ENCODE results near the gene GPR161.

Gene GPR161

DNA sequence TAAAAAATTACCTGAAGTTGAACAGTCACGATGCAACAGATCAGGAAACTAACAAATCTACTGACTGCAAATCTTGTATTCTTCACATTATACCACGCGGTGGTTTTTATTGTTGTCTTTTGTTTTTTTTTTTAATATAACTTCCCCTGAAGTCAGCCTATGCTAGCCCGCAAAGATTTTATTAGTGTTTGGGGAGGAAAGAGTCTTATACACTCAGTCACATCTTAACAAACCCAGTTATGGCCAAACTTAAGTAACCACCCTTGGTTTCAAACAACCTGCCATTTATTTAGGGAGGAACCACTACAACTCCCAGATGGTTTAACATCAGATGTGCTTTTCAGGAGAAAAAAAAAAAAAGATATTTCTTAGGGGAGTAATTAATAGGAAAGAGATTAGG lies 15.2 kb upstream of the GPR161 start:
- H3K9ac ChIP-seq (ENCODE audit: low read depth, low read length, poor library complexity, severe bottlenecking), result no peak overlapping the region
- H3K79me2 ChIP-seq (ENCODE audit: insufficient read depth, low read length), result no peaks in the 10 kb centered on the region
- no peak overlapping the region for H2AFZ ChIP-seq (ENCODE audit: low read length)
- no peaks in the 10 kb centered on the region for H4K20me1 ChIP-seq (ENCODE audit: insufficient read depth, low read length, poor library complexity, severe bottlenecking)
- no peak overlapping the region for H3K4me3 ChIP-seq (ENCODE audit: low read length, poor library complexity, severe bottlenecking)
- peak overlapping the region; percentile 28 for H3K4me2 ChIP-seq (ENCODE audit: low read depth, low read length, poor library complexity, severe bottlenecking)
- peaks cover 5% of the 10 kb centered on the region for H3K27me3 ChIP-seq (ENCODE audit: insufficient read depth, low read length, poor library complexity, severe bottlenecking)
- peaks cover 11% of the 10 kb centered on the region for H3K4me1 ChIP-seq (ENCODE audit: insufficient read depth, low read length, poor library complexity, severe bottlenecking)
- no peaks in the 10 kb centered on the region for H3K9me3 ChIP-seq (ENCODE audit: insufficient read depth, low read depth, low read length)
- no peaks in the 10 kb centered on the region for H3K9me2 ChIP-seq (replicated peaks; ENCODE audit: low read depth, low read length)
- TF ChIP-seq EZH2phosphoT487 (IDR thresholded peaks at IDR 0.05; ENCODE audit: borderline replicate concordance), result no peak
- TF ChIP-seq, protein P1, sequence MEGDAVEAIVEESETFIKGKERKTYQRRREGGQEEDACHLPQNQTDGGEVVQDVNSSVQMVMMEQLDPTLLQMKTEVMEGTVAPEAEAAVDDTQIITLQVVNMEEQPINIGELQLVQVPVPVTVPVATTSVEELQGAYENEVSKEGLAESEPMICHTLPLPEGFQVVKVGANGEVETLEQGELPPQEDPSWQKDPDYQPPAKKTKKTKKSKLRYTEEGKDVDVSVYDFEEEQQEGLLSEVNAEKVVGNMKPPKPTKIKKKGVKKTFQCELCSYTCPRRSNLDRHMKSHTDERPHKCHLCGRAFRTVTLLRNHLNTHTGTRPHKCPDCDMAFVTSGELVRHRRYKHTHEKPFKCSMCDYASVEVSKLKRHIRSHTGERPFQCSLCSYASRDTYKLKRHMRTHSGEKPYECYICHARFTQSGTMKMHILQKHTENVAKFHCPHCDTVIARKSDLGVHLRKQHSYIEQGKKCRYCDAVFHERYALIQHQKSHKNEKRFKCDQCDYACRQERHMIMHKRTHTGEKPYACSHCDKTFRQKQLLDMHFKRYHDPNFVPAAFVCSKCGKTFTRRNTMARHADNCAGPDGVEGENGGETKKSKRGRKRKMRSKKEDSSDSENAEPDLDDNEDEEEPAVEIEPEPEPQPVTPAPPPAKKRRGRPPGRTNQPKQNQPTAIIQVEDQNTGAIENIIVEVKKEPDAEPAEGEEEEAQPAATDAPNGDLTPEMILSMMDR (conservative IDR thresholded peaks at IDR 0.05; ENCODE audit: low read length), result no peak
- H3K36me3 ChIP-seq (ENCODE audit: insufficient read depth, low read length), result no peaks in the 10 kb centered on the region
- no peaks in the 10 kb centered on the region for H3F3A ChIP-seq (ENCODE audit: low read depth)

DNA sequence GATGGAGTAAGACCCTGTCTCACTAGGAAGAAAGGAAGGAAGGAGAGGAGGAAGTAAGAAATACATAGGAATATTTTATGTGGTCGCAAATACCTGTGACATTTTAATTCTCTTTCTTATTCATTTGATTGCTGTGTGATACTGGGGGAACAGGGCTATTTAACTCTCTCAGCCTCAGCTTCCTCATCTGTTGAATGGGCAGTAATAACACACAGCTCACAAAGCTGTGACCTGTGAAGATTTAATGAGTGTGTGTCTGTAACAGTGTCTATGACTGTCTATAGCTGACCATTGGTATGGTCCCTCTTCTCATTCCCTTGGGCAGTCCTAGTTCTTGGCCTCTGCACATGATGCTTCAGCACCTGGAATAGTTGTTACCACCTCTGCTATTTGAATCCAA lies 13.6 kb upstream of the GPR161 start:
- Histone ChIP-seq H3K36me3 (ENCODE audit: insufficient read depth, low read length) (no peaks in the 10 kb centered on the region), H2AFZ (ENCODE audit: low read length) (no peak overlapping the region), H3K27me3 (ENCODE audit: insufficient read depth, low read length, poor library complexity, severe bottlenecking) (no peaks in the 10 kb centered on the region), H3F3A (ENCODE audit: low read depth) (no peaks in the 10 kb centered on the region), H3K4me2 (ENCODE audit: low read depth, low read length, poor library complexity, severe bottlenecking) (no peak overlapping the region), H3K9me3 (ENCODE audit: insufficient read depth, low read depth, low read length) (no peaks in the 10 kb centered on the region), H3K9me2 (replicated peaks; ENCODE audit: low read depth, low read length) (no peaks in the 10 kb centered on the region), H3K79me2 (ENCODE audit: insufficient read depth, low read length) (no peaks in the 10 kb centered on the region), H4K20me1 (ENCODE audit: insufficient read depth, low read length, poor library complexity, severe bottlenecking) (no peaks in the 10 kb centered on the region), H3K9ac (ENCODE audit: low read depth, low read length, poor library complexity, severe bottlenecking) (no peak overlapping the region), H3K4me1 (ENCODE audit: insufficient read depth, low read length, poor library complexity, severe bottlenecking) (peaks cover 11% of the 10 kb centered on the region), H3K4me3 (ENCODE audit: low read length, poor library complexity, severe bottlenecking) (no peak overlapping the region)
- TF ChIP-seq EZH2phosphoT487 (IDR thresholded peaks at IDR 0.05; ENCODE audit: borderline replicate concordance), result no peak
- TF ChIP-seq, protein P1 (conservative IDR thresholded peaks at IDR 0.05; ENCODE audit: low read length), result no peak

DNA sequence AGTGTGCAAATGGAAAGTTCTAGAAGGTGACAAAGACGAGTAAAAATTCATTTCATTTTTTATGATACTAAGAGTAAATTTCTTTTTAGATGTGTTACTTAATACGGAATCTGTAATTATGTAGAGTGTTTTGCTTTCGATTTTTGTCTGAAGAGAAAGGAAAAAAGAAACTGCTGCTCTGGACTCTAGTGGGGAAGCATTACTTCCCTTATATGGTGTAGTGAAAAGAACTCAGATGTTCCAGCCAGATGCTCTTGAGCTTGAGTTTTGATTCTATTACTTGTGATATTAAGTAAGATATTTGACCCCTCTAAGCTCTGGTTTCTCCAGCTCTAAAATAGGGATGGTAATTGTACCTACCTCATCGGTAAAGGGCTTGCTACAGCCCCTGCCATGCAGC lies 12.2 kb upstream of the GPR161 start:
- Histone ChIP-seq H2AFZ (ENCODE audit: low read length) (no peak overlapping the region), H3K9me2 (replicated peaks; ENCODE audit: low read depth, low read length) (no peaks in the 10 kb centered on the region), H3F3A (ENCODE audit: low read depth) (no peaks in the 10 kb centered on the region), H3K9ac (ENCODE audit: low read depth, low read length, poor library complexity, severe bottlenecking) (no peak overlapping the region), H3K79me2 (ENCODE audit: insufficient read depth, low read length) (no peaks in the 10 kb centered on the region), H3K27me3 (ENCODE audit: insufficient read depth, low read length, poor library complexity, severe bottlenecking) (no peaks in the 10 kb centered on the region), H3K4me1 (ENCODE audit: insufficient read depth, low read length, poor library complexity, severe bottlenecking) (peaks cover 11% of the 10 kb centered on the region), H3K9me3 (ENCODE audit: insufficient read depth, low read depth, low read length) (no peaks in the 10 kb centered on the region), H3K4me3 (ENCODE audit: low read length, poor library complexity, severe bottlenecking) (no peak overlapping the region), H3K36me3 (ENCODE audit: insufficient read depth, low read length) (no peaks in the 10 kb centered on the region), H4K20me1 (ENCODE audit: insufficient read depth, low read length, poor library complexity, severe bottlenecking) (no peaks in the 10 kb centered on the region), H3K4me2 (ENCODE audit: low read depth, low read length, poor library complexity, severe bottlenecking) (no peak overlapping the region)
- TF ChIP-seq EZH2phosphoT487 (IDR thresholded peaks at IDR 0.05; ENCODE audit: borderline replicate concordance), result no peak
- TF ChIP-seq, protein P1 (conservative IDR thresholded peaks at IDR 0.05; ENCODE audit: low read length), result no peak
